NCI-H446 treated with DMSO at 0.1 percent for 48 hours (cell line): Measurements from ENCODE around the gene SOBP.
"Not testable (repeated sequence)": the region's sequence is repeated elsewhere in the genome, so short reads cannot be mapped to it uniquely, and the experiment has no call there.

Experiments
- DNase-seq: peaks from one replicate; lab custom pipeline; 2025; lab: John Stamatoyannopoulos, UW

The SOBP gene, protein sequence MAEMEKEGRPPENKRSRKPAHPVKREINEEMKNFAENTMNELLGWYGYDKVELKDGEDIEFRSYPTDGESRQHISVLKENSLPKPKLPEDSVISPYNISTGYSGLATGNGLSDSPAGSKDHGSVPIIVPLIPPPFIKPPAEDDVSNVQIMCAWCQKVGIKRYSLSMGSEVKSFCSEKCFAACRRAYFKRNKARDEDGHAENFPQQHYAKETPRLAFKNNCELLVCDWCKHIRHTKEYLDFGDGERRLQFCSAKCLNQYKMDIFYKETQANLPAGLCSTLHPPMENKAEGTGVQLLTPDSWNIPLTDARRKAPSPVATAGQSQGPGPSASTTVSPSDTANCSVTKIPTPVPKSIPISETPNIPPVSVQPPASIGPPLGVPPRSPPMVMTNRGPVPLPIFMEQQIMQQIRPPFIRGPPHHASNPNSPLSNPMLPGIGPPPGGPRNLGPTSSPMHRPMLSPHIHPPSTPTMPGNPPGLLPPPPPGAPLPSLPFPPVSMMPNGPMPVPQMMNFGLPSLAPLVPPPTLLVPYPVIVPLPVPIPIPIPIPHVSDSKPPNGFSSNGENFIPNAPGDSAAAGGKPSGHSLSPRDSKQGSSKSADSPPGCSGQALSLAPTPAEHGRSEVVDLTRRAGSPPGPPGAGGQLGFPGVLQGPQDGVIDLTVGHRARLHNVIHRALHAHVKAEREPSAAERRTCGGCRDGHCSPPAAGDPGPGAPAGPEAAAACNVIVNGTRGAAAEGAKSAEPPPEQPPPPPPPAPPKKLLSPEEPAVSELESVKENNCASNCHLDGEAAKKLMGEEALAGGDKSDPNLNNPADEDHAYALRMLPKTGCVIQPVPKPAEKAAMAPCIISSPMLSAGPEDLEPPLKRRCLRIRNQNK

DNA sequence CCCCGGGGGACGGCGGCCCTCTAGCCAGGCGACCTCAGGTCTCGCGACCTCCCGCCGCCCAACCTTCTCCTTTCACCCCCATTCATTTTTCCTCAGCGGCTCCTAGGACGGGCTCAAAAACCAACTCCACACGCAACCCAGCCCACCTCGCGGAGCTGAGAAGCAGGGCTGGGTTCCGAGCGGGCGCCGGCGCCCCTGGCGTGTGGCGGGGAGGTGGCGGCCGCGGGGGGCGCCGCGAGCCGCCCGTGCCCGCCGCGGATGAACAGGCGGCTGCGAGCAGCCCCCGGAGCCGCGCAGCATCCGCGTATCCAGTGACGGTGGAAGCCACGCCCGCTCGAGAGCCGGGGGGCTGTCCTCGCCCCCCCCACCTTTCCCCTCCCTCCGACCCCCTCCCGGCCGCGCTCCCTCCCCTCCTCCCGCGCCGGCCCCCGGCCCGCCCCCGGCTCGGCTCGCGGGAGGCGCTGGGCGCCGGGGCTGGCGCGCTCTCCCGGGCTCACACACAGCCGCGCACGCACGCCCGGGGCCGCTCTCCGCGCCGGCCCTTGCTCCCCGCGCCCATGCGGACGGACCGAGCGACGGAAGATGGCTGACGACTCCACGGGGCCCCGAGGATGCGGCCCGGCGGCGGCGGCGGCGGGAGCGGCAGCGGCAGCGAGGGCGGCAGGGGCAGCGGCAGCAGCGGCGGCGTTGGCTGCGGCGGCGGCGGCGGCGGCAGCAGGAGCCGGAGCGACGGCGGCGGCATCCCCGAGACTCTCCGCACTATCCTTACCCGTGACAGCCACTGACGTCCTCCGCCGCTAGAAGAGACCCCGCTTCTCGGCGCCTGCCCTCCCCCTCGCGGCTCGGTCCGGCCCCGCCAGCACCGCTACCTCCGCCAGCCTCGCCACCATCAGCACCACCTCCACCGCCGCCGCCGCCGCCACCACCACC, at the start of gene SOBP:
TSS of gene SOBP (plus strand) at position 482 of the 930 bp plus-strand sequence. CDS start 500 bp downstream, outside the sequence.
- DNase-seq, result peak; percentile 70

DNA sequence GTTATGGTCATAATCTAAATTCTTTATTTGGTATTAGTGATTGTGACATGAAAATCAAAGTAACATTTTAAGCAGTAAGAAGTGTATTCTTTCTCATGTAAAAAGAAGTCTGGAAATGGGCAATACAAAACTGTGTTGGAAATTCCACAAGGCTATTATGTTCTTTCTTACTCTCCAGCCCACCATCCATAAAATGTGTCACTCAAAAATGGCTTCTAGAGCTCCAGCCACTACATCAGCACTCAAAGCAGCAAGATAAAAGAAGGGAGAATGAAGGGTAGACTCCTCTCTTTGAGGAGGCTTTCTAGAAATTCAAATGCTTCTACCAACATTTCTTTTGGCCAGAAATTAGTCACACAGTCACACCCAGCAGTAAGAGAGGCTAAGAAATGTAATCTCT, 49.0 kb upstream of the SOBP start:
- DNase-seq, result no peak

DNA sequence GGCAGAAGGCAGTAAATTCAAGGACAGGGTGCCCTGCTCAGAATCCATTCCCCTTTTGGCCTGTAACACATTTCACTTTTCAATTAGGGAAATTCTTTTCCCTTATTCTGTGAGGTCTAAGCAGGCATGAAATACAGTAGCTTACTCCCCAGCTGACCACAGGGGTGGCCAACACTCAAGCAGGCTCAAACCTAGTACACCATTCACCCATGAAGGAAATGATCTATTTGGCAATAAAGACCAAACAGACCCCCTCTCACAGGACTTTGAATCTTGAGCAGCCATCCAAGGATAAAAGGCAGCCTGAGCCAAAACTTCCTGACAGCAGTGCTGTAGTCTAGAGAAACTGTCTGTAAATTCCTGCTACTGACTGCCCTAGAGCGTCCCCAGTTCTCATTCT, 48.2 kb upstream of the SOBP start:
- no peak for DNase-seq

DNA sequence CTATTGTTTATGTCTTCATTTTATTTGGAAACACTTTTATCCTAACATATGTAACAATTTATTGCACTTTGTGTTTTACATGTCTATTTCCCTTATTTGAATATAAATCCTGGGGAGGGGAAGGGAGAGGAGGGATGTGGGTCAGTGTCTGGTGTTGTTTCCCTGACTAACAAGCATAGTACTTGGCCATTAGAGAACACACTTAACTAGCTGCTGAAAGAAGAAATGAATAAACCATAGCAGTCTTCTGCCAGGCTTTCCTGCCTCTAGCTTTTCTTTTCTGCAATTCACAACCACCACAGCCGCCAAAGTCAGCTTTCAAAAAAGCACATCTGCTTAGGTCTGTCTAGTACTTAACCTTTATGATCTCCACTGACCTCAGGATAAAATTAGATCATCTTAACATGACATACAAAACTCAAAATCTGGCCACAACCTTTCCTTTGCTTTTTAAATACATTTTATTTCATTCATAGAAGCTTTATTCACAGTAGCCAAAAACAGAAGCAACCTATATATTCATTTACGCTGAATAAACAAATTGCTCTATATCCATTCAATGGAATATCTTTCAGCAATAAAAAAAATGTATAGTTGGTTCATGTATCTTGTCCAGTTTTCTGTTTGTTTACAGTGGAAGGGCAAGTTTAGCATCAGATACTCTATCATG, 46.8 kb upstream of the SOBP start:
- DNase-seq, result no peak

DNA sequence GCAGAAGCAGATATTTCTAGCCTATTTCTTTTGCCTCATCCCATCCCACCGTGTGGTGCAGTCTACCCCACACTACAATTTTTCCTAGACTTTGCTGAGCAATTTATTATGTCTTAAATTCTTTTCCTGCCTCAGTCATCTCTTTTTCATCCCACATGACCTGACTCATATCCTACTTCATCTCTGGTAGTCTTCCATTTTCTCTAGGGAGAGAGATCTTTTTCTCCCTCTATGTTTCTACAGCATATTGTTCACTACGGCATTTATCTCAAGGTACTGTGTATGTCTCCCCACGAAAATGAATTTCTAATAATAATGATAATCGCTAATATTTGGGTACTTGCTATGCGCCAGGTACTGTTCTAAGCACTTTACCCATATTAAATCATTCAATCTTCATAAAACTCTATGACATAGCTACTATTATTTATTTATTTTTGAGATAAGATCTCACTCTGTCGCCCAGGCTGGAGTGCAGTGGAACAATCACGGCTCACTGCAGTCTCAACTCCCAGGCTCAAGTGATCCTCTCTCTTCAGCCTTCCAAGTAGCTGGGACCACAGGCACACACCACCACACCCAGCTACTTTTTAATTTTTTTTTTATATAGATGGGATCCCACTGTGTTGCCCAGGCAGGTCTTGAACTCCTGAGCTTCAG, 46.2 kb upstream of the SOBP start:
- DNase-seq, result no peak

DNA sequence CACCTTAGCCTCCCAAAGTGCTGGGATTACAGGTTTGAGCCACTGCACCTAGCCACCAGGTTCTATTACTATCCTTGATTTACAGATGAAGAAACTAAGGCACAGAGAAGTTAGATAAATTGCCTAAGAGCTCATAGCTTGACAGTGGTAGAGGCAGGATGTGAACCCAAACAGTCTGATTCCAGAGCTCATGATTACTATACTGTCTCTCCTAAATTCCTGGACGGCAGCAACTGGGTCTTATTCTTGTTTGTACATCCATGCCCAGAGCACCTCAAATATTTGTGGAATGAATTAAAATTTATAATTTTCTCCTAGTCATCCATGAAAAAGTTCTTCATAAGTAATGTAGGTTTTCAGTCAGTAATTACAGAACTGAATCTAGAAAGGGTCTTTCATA, 45.6 kb upstream of the SOBP start:
- no peak for DNase-seq

DNA sequence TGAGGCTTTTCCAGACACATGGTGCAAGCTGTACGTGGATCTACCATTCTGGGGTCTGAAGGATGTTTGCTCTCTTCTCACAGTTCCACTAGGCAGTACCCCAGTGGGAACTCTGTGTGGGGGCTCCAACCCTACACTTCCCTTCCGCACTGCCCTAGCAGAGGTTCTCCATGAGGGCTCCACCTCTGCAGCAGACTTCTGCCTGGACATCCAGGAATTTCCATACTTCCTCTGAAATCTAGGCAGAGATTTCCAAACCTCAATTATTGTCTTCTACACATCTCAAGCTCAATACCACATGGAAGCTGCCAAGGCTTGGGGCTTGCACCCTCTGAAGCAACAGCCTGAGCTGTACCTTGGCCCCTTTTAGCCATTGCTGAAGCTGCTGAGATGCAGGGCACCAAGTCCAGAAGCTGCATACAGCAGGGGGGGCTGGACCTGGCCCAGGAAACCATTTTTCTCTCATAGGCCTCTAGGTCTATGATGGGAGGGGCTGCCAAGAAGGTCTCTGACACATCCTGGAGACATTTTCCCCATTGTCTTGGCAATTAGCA, 42.2 kb upstream of the SOBP start:
- no peak for DNase-seq

DNA sequence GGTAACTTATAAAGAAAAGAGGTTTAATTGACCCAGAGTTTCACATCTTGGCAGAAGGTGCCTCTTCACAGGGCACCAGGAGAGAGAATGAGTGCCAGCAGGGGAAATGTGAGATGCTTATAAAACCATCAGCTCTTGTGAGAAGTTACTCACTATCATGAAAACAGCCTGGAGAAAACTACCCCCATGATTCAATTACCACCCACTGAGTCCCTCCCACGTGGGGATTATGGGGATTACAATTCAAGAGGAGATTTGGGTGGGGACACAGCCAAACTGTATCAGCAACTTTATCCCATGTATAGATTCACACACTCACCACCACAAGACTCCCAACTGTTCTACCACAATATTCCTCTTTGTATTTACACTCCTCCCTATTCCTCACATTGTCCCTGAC, 41.1 kb upstream of the SOBP start:
- DNase-seq, result no peak

DNA sequence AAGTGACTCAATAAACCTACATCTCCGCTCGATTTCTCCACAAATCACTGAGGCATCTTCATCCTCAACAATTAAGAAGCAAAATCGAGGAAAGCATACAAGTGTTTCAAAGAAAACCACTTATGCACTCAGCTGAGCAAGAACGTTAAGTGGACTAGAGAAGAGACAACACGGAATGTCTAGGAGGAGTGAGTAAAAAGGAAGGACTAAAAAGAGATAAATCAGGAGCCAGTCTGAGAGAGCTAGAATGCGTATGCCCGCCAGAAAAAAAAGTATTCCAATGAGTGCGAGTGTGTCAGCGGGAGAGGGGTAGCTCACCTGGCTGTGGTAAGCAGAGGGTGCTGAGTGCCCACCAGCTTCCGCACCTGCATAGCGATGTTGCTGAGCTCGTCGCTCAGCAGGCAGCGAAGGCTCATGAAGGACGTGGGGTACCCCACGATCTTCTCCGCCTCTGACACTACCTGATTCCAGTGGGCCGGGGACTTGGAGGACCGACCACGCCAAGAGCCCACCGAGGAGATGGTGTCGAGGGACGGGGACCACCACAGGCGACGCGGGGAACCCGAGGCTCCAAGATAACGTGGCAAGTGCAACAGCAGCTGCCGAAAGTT, 31.1 kb upstream of the SOBP start:
- no peak for DNase-seq

DNA sequence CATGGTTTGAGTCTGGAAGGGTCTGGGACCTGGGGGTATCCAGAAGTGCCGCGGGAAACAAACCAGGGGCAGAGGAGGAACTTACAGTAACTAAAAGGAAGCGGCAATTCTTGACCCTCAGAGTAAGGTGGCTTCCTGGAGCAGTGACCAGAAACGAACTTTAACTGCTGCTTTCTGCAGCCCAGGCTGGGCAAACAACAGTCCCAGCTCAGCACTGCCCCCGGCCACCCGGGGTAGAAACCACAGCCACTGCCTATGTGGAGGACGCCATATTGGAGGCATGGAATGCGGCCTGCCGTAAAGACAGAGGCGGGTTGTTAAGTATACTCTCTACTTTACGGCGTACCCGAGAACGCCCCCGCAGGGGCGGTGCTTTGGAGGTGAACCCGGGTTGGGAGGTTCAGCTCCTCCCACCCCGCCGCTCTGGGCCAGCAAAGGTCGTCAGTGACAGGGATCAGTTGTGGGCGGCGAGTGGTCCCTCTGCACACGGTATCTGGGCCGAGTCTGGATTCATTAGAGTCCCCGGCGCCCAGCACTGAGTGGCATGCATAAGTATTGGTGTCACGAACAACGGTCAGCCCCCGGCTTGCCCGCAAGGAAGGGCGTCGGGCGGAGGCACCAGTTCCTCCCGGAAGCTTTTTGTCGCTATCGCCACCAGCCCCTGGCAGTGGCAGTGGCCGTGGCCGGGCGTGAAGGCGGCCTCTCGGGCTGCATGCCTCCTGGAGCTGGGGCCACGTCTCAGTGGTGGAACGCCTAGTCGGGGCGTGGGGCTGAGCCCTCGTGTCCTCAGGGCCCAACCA, 30.4 kb upstream of the SOBP start, which contains the start of gene PDSS2:
TSS of gene PDSS2 (minus strand) at position 282 of the 800 bp plus-strand sequence. CDS start at position 3, 279 bp downstream.
- DNase-seq, result peak; percentile 92

DNA sequence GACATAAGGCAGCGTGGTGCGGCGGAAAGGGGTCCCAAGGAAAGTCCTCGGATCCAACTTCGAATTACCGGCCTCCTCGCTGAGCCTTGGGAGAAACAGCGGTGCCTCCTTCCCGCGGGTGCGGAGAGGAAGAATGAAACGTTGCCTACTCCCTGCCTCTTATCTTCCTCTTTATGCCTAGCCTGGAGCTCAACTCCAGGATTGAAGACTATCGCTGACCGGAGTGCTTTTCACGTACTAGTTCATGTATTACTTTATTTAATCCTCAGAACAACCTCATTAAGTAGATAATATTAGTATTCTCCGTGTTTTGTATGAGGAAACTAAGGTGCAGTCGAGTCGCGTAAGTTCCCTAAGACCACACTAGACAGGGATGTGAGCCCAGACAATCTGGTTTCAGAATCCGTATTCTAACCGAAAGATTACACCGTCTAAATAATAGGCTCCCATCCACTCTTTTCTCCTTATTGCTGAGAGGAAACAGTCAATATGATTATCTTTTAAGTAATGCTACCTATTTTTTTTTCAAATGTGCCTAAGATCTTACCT, 29.8 kb upstream of the SOBP start:
- DNase-seq, result no peak

DNA sequence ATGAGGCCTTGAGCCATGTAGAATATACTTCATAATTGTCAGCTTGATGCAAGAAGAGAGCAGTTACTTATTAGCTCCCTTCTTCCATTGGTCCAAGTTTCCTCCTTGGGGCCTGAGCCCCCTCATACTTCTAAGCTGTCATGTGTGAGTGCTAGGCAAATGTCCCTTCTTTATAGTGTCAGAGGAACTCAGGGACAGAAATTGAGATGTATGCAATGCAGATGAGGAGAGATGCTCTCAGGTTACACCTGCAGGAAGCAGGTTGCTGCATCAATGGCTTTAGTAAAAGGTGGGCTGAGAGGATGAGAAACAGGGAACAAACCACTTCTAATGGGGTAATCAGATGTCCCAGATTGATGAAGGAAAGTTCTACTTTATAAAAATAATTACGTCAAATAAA, 23.9 kb upstream of the SOBP start:
- no peak for DNase-seq

DNA sequence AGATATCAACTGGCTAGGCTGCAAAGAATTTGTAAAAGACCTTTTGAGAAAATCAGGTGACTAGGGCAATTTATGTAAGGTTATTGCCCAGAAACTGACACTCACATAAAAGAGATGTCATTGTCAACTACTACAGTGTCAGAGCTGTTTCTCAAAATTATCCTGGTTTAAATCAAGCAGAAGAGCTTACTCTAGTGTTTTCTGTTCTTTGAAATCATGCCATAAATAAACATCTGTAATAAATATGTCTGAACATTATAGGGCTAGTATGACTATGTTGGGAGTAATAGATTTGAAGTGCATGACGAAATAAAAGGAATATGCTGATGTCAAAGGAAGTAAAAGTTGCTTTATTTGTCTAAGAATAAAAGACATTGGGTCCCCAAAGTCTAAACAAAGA, 19.6 kb upstream of the SOBP start:
- DNase-seq, result no peak

DNA sequence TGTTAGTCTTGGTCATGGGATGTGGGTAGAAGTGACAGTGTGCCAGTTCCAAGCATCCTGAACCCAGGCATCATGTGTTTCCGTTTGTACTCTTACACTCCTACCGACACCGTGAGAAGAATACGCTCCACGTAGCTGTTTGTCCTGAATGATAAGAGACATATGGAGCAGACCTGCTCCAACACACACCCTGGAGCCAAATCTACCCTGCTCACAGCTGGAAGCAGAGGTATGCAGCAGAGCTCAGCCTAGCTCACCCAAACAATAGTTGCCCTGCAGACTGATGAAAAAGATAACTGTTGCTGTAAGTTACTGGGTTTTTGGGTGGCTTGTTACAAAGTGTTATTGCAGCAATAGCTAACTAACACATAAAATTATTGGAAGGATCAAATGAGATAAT, 16.3 kb upstream of the SOBP start:
- no peak for DNase-seq

DNA sequence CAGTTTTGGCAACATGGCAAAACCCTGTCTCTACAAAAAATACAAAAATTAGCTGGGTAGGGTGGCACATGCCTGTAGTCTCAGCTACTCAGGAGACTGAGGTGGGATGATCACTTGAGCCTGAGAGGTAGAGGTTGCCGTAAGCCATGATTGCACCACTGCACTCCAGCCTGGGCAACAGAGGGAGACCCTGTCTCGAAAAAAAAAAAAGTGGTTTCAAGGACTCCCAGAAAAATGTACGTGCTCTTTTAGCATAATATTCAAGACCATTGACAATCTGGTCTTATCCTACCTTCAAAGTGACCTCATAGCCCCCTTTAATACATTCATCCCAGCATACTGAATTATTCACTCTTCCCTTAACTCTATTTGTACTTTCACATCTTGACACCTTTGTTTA, 14.6 kb upstream of the SOBP start:
- not testable (repeated sequence) for DNase-seq

DNA sequence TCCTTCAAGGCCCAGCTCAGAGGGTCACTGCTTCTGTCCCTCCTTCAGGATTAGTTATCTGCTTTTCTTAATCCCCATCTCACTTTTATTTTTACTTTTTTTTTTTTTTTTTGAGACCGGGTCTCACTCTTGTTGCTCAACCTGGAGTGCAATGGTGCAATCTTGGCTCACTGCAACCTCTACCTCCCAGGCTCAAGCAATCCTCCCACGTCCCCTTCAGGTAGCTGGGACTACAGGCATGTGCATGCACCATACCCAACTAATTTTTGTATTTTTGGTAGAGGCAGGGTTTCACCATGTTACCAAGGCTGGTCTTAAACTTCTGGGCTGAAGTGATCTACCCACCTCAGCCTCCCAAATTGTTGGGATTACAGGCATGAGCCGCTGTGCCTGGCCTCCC, 14.1 kb upstream of the SOBP start:
- DNase-seq, result not testable (repeated sequence)

DNA sequence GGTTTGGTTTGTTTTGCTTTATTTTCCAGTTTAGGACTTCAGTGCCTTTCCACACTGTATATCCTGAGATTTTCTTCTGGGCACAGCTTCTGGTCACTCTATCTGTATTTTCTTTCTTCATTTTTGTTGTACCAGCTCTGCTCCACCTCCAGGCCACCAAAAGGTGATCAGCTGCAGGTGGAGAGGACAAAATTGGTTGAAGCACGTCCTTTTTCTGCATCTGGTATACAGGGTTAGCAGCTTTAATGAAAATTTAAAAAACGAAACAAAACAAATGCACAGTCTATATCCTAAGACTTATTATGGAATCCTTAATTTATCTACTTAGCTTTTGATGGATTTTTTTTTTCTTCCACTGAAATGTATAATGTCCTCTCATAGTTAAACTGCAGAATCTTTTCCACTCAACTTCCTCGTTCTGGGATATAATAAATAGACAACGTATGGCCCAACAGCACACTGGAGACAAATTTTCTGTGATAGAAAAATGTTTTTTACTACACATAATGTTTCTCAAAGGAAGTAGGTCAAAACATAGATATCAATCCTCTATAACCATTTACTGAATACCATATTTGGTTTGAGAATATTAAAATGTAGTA, 10.7 kb upstream of the SOBP start:
- DNase-seq, result no peak

DNA sequence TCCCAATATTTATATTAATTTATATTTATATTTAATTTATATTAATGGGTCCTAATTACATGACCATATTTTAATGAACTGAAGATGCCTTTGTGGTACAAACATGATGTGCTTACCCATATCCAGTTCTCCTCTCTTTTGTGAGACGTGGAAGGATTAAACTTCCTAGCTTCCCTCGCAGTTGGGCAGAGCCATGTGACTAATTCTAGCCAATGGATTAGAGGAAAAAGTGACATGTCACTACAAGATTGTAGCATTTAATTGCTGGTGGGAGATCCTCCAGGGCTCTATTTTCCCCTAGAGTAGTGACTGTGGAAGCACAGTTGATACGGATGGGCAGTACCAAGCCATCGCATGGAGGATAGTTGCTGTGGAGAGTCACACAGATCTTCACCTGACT, 4.8 kb upstream of the SOBP start:
- no peak for DNase-seq
